ENCODE data around the gene PRICKLE3.

- TF ChIP-seq POLR2A (IDR thresholded peaks at IDR 0.05) = no peak
- TF ChIP-seq POLR2AphosphoS5 (IDR thresholded peaks at IDR 0.05) = no peak
- TF ChIP-seq, protein P1, sequence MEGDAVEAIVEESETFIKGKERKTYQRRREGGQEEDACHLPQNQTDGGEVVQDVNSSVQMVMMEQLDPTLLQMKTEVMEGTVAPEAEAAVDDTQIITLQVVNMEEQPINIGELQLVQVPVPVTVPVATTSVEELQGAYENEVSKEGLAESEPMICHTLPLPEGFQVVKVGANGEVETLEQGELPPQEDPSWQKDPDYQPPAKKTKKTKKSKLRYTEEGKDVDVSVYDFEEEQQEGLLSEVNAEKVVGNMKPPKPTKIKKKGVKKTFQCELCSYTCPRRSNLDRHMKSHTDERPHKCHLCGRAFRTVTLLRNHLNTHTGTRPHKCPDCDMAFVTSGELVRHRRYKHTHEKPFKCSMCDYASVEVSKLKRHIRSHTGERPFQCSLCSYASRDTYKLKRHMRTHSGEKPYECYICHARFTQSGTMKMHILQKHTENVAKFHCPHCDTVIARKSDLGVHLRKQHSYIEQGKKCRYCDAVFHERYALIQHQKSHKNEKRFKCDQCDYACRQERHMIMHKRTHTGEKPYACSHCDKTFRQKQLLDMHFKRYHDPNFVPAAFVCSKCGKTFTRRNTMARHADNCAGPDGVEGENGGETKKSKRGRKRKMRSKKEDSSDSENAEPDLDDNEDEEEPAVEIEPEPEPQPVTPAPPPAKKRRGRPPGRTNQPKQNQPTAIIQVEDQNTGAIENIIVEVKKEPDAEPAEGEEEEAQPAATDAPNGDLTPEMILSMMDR (IDR thresholded peaks at IDR 0.05) = no peak
Measured at GRCh38 chrX:49157194-49157593, 29.0 kb downstream of the PRICKLE3 start.

All from gastroesophageal sphincter (tissue), 3 donors.